GM12872 (cell line): Measurements from ENCODE around the gene PDHX.

Source experiments
- CTCF ChIP-seq: IDR thresholded peaks from 3 replicates; pipeline ENCODE4 v1.5.1; 2011; ENCODE audit warnings: low read depth, mild to moderate bottlenecking, low read length, moderate library complexity; ENCODE audit not compliant: insufficient read depth

The PDHX gene

GRCh38 chr11:35015621-35016387, 99.4 kb downstream of the PDHX start:
- TF ChIP-seq CTCF = no peak

GRCh38 chr11:35016916-35017315, 100.5 kb downstream of the PDHX start:
- TF ChIP-seq CTCF = no peak

GRCh38 chr11:35017528-35018342, 101.3 kb downstream of the PDHX start:
- TF ChIP-seq CTCF = no peak

GRCh38 chr11:35021589-35021988, 105.2 kb downstream of the PDHX start:
- TF ChIP-seq CTCF = no peak

GRCh38 chr11:35029979-35030682, 113.7 kb downstream of the PDHX start:
- TF ChIP-seq CTCF = no peak

- TF ChIP-seq CTCF = no peak
Observed at GRCh38 chr11:35030716-35031213, 114.3 kb downstream of the PDHX start.

- TF ChIP-seq CTCF = no peak
Observed at GRCh38 chr11:35031346-35031745, 114.9 kb downstream of the PDHX start.
